ENCODE measurements around the gene PCNX3.

PCNX3 gene

DNA sequence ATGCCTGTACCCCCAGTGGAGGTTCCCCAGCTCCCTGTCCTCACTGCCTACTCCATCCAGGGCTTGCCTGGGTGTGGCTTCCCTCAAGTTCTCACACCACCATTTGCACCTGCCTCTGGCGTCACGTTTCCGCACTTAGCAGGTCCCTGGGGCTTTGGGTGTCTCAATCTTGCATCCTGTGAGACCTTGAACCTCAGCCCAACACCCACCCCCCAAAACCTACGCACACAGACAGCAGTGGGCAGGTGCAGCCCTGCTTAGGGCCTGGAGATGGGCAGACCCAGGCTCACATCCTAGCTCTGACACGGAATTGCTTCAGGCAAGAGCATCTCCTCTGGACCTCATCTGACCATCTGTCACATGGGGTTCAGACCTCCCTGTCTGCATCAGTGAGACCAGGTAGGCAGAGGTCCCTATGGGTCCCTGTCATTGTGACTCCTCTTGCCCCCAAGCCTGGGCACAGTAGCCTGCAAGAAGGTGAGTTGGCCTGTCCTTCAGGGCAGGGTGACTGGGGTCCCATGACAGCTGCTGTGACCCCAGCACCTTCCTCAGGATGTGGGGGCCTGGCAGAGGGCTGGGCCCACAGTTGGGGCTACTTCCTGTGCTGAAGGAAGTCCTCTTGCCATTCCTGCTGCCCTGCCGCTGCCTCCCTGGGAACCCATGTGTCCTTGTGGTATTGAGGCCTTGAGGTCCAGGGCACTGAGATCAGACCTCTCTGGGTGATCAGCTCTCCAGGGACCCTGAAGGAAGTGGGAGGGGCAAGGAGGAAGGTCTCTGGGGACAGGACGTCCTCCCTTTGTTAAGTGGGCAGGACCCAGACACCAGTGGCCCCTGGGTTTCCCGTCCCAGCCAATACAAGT lies 24.3 kb downstream of the PCNX3 start:
- peak; percentile 79 for DNase-seq (ENCODE audit: low spot score)

DNA sequence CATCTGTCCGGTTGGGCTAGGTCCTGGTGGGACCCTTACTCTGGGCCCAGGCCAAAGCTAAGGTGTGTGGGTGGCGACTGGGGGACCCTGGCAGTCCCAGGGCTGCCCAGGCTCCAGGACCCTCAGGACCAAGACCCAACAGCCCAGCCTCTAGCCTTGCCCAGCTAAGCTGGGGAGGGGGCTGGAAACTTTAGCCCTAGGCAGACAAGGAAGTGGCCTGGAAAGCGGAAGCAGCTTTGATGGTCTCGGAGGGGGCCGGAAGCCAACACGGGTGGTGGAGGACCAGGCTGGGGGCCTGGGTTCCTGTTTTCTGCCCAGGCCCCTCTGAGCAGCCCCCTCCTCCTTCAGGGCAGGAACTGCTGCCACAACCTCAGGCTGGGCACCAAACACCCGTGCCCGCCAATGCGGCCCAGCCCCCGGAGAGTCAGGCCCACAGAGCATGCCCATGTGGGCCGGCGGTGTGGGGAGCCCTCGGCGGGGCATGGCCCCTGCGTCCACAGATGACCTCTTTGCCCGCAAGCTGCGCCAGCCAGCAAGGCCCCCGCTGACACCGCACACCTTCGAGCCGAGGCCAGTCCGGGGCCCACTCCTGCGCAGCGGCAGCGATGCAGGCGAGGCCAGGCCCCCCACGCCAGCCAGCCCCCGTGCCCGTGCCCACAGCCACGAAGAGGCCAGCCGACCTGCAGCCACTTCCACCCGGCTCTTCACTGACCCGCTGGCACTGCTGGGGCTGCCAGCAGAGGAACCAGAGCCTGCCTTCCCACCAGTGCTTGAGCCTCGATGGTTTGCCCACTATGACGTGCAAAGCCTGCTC lies 25.1 kb downstream of the PCNX3 start:
- DNase-seq (ENCODE audit: low spot score), result peak; percentile 52

DNA sequence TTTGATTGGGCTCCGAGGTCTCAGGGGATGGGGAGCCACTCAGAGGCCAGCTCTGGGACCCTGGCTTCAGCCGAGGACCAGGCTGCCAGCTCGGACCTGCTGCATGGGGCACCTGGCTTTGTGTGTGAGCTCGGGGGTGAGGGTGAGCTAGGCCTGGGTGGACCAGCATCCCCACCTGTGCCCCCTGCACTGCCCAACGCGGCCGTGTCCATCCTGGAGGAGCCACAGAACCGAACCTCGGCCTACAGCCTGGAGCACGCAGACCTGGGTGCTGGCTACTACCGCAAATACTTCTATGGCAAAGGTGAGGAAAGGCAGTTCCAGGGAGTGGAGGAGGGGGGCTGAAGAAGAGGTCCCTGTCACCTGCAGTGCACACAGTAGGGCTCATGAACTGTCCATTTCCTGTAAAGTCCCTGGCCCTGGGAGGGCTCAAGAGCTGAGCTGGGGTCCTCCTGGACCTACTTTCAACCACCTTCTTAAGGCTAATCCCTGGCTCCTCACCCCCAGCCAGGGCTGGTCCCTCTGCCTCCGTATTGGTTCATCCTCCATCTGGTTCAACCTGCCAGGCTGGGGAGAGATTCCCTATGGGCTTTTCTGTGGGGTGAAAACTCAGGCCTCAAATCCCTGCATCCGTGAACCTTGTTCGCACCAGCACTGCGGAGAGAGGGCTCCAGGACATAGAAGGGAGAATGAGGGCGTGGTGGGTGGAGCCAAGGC lies 25.9 kb downstream of the PCNX3 start:
- no peak for DNase-seq (ENCODE audit: low spot score)

DNA sequence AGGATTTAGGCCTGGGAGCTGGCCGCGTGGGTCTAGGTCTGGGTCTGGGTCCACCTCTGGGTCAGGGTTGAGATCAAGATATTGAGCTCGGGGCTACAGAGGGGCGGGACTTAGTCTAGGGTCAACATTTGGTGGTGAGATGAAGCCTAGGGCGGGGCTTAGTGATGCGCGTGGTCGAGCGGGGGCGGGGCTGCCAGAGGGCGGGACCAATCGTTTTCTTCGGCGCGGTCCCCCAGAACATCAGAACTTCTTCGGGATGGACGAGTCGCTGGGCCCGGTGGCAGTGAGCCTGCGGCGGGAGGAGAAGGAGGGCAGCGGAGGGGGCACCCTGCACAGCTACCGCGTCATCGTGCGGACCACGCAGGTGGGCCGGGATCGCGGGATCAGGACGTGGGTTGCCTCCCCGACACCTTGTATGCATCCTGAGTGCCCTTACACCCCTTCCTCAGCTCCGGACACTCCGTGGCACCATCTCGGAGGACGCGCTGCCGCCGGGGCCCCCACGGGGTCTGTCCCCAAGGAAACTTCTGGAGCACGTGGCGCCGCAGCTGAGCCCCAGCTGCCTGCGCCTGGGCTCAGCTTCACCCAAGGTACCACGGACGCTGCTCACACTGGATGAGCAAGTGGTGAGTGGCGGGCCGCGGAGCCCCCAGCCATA lies 26.6 kb downstream of the PCNX3 start:
- no peak for DNase-seq (ENCODE audit: low spot score)

DNA sequence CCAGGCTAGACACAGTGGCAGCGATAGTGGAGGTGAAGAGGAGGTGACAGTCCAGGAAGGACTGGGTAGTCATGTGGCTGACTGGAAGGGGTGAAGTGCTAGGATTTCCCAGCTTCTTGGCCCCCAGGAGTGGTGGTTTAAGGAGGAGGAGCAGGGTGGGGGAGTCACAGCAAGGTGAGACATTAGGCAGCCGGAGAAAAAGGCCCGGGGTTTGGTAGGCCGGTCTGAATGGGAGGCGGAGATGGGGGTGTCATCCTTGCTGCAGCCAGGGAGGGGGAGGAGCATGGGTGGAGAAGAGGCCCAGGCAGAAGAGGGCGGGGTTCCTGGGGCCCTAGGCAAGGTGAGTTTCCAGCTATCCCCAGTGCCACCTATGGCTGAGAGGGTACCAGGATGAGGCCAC lies 28.4 kb downstream of the PCNX3 start:
- DNase-seq (ENCODE audit: low spot score), result no peak

DNA sequence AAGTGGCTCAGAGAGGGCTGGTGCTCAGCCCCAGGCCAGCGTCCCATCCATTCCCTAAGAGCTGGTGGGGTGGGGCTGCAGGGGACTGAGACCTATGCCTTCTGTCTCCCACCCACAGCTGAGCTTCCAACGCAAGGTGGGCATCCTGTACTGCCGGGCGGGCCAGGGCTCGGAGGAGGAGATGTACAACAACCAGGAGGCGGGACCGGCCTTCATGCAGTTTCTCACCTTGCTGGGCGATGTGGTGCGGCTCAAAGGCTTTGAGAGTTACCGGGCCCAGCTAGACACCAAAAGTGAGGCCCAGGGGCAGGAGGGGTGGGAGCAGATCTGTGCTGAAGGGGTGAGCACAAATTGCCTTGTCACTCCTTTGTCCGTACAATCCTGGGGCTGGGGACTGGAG lies 29.3 kb downstream of the PCNX3 start:
- DNase-seq (ENCODE audit: low spot score), result no peak

DNA sequence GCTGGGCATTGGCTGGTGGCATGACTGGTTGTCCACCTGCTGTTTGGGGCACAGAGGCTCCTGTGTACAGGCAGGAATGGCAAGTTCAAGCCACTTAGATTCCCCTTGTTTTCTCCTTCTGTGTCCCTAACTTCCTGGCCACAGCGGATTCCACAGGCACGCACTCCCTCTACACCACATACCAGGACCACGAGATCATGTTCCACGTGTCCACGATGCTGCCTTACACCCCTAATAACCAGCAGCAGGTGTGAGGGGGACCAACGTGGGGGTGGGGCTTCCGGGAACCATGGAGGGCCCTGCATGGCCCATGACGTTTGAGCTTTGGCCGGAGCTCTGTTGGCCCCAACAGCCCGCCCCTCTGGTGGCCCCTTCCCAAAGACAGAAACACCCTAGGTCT lies 30.1 kb downstream of the PCNX3 start:
- DNase-seq (ENCODE audit: low spot score), result no peak

DNA sequence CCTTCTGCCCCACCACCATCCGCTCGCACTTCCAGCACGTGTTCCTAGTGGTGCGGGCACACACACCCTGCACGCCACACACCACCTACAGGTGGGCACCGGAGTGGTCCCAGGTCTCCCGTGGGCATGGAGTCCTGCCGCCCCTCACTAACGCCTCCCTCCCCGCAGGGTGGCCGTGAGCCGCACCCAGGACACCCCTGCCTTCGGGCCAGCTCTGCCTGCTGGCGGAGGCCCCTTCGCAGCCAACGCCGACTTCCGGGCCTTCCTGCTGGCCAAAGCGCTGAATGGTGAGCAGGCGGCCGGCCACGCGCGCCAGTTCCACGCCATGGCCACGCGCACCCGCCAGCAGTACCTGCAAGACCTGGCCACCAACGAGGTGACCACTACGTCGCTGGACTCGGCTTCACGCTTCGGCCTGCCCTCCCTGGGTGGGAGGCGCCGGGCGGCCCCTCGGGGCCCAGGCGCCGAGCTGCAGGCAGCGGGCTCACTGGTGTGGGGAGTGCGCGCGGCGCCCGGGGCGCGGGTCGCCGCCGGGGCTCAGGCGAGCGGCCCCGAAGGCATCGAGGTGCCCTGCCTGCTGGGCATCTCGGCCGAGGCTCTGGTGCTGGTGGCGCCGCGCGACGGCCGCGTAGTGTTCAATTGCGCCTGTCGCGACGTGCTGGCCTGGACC lies 30.8 kb downstream of the PCNX3 start:
- DNase-seq (ENCODE audit: low spot score), result no peak

DNA sequence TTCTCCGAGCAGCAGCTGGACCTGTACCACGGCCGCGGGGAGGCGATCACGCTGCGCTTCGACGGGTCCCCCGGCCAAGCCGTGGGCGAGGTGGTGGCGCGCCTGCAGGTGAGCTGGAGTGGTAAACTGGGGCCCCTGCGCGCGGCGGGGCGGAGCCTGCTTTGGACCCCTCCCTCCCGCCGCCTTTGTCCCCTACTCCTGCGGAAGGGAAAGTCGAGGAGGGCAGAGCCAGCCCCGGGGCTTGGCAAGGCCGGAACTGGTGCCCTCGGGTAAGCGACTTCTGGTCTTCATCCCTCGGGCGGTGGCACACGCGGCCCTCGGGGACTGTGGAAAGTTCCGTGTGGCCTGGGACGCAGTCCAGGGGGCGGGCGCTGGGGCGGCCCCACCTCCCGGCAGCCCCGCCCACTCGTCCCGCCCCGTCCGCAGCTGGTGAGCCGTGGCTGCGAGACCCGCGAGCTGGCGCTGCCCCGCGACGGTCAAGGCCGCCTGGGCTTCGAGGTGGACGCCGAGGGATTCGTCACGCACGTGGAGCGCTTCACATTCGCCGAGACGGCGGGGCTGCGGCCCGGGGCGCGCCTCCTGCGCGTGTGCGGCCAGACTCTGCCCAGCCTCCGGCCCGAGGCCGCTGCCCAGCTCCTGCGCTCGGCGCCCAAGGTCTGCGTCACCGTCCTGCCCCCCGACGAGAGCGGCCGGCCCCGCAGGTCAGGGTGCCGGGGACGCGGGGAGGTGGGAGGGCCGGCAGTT lies 31.6 kb downstream of the PCNX3 start:
- DNase-seq (ENCODE audit: low spot score), result no peak

DNA sequence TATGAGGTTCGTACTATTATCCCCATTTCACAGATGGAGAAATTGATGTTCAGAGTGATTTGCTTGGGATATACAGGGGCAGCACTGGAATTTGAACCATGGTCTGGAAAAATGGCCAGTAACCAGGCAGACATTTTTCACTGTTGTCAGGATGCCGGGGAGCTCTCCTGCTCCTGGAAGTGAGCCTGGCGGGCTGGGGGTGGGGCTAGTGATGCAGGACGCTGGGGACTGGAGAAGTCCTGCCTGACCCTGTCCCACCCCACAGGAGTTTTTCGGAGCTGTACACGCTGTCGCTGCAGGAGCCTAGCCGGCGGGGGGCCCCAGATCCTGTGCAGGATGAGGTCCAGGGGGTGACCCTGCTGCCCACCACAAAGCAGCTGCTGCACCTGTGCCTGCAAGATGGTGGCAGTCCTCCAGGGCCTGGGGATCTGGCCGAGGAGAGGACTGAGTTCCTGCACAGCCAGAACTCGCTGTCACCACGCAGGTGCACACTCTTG lies 33.5 kb downstream of the PCNX3 start:
- no peak for DNase-seq (ENCODE audit: low spot score)

DNA sequence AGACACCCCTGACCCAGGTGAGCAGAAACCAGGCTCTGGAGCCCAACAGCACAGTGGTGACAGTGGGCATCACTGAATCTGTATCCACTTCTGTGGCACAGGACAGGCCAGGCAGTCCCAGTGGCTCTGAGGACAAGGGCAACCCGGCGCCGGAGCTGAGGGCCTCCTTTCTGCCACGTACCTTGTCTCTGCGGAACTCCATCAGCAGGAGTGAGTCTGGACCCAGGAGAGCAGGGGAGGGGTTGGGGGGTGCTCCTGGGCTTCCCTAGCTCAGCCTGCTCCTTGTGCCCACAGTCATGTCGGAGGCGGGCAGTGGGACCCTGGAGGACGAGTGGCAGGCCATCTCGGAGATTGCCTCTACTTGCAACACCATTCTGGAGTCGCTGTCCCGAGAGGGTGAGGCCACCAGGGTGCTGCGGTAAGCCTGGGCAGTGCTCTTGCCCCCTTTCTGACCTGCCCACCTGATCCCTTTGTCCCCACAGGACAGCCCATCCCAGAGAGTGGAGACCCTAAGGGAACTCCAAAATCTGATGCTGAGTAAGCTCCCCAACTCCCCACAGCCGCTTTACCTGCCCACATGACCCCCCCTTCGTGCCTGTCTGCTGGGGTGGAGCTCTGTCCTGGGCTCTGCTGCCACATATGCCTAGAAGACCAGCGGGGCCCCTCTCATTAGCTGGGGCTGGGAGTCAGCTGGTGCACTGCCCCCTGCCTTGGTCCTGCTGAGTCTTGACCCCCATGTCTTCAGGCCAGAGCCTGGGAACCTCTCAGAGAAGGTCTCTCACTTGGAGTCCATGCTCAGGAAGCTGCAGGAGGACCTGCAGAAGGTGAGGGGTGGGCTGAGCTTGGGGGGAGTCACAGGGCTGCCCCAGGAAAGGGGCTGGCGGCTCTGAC lies 34.3 kb downstream of the PCNX3 start:
- no peak for DNase-seq (ENCODE audit: low spot score)

DNA sequence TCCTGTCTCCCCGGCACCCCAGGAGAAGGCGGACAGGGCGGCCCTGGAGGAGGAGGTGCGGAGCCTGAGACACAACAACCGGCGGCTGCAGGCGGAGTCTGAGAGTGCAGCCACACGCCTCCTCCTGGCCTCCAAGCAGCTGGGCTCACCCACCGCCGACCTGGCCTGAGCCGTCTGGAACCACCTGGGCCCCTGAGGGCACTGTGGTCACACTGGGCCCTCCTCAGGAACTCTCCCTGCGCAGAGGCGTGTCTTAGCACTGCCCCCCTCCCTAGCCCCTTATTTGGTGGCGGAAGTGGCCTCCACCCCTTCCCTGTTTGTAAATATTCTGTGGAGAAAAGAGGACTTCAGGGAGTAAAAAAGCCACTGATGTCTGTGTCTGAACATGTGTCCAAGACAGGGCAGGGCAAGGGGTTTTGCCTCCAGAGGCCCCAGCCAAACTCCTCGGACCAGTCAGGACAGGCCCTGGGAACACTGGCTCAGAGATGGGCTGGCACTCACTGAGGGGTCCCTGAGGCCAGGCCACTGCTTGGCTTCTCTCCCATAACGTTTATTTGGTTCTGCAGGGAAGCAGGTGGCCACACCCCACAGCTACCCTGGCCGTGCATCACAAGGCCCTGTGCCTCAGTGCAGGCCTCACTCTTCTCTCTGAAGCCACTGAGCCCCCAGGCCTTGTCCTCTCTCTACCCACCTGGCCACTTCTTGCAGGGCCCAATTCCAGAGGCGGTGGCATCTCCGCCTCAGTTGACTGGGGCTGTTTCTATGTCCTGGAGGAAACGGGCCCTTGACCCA lies 35.2 kb downstream of the PCNX3 start:
- no peak for DNase-seq (ENCODE audit: low spot score)

DNA sequence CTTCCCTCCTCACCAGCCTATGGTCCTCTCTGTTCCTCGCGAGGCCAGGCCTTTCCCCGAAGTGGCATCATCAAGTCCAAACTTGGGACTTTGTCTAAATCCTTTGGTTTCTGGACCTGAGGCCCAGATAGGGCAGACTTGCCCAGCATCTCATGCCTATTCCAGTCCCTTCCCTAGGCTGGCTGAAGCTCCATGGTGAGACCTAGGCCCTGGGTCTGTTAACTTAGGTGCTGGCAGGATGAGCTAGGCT lies 35.7 kb downstream of the PCNX3 start:
- DNase-seq (ENCODE audit: low spot score), result no peak

DNA sequence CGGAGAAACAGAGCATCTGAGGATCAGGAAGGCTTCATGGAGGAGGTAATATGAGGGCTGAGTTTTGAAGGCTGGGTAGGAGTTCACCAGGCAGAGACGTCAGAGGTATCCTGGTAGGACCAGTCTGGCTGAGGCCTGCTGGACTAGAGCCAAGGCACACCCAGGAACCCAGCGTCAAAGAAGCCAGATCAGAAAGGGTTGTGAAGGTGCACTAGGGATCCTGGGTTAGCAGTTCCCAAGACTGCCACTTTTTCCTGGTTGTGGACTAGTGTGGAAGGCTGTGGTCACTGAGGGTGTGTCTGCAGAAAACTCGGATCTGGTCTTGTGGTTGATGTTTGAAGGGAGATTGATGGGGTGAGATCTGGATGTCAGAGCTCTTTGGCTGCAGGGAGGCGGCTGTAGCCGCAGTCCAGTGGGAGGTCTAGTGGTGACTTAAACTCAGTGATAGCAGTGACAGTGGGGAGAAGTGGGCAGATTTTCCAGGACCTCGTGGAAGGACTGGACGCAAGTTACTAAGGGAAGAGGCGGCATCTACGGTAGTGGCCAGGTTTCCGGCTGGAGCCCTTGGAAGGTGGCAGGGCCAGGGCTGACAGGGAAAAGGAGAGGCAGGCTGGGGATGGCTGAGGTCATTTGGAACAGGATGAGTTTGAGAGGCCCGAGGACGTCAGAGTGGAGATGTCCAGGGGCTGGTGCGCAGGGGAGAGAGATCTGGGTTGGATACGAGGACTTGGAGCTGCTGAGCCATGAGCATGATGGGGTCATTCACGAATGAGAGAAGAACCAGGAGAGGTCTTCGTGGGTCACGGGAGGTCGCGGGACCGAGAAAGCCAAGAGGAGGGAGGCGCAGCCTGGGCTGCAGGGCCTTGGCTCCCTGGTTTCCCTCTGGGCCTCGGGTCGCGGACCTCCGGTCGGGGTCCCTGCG lies 36.3 kb downstream of the PCNX3 start:
- DNase-seq (ENCODE audit: low spot score), result no peak

DNA sequence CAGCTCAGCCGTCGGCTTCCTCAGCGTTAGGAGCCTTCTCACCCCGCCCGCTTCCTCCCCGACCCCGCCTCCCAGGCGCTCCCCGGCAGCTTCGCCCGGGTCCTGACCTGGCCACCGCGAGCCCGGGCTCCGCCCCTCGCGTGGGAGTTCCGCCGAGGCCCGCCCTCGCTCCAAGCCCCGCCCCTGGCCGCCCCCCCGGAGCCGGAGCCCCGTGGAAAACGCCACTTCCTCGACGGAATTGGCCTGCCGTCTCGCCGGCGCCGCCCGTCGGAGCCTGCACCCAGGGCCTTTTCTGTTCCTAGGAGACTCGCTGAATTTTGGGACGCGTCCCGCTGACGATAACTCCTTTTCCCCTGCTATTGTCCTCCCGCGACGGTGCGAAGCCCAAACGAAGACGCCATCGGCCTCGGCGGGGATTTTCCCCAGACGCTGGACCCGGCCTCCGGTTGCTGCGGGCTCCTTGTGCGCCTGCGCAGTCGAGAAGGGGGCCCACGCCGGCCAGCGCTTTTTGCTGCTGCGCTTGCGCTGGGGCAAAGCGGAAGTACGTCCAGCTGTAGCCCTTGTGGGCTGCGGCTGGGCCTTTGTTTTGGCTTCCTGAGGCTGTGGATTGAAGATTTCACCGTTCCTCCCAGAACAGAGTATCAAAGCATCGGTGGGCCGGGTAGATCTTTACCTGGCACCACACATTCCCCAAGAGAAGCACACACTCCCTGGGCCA lies 37.1 kb downstream of the PCNX3 start:
- DNase-seq (ENCODE audit: low spot score), result peak; percentile 98

DNA sequence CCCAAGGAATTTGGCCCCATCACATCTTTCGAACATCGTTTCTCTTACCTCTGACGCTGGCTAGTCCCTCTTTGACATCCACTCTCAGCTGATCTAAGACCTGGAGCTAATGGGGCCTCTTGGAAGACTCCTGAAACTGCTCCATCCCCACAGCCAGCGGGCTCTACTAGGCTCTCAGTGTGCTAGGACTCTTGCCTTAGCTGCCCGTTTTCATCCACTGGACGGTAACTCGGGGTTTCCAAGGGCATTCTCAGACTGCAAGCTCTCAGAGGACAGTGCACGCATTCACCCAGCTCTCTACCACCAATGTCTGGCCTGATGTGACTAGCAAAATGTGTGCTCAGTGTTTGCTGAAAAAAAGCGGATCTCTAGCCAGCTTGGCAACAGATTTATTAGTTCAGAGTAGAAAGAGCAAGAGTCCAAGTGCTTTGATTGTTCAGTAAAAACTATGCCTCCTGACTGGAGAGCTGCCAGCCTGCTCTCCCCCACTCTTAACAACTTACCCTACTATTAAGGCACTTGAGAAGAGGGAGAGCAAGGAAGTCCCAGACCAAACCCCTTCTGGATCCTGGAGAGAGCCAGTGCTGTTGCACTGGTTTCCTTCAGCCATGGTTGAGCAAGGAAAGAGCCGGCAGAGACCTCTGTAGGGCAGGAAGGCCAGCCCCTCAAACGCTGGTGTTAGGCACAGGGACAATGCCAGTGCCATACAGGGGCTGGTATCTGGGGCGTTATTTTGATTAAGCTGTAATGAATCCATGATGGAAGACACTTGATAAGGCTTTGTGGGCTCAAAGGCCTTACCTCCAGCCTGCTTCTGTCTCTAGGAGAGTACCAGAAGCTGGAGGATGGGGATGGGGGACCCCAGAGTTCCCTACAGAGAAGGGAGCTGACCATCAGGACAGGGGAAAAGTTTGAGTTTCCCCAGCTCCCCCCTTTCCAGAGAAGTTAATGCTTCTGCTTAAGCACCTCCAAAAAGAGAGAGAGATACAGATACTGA lies 38.0 kb downstream of the PCNX3 start:
- no peak for DNase-seq (ENCODE audit: low spot score)
